Neural progenitor cell (in vitro differentiated cells): Measurements from ENCODE around the gene IL36B.

Experiments
- EZH2 ChIP-seq: fragments of 200-600 bp; sonication (generic); IDR thresholded peaks from 2 replicates; pipeline ENCODE4 v1.6.1; 2017; ENCODE audit warnings: antibody characterized with exemption, mild to moderate bottlenecking, moderate library complexity
- TF ChIP-seq, protein P1 (sequence below): fragments of 200-600 bp; sonication (generic); IDR thresholded peaks from 2 replicates; pipeline ENCODE4 v1.5.1; 2017; ENCODE audit warnings: antibody characterized with exemption, mild to moderate bottlenecking

DNA sequence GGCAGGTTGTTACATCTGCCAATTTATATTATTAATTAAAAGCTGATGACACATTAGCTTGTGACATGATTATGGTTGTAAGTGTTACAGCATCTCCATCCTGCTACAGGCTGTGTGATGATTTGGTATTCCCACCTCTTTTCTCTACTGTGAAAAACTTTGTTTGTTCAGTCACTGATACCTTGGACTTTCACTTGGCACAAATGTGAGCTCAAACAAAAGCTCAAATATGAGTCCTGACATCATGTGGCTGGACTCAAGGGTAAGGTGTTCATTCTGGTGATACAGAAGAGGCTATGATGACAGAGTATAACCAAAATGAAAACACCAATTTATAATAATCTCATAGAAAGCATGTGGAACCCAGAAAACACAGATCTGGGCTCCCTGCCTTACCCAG lies 58.8 kb downstream of the IL36B start:
- TF ChIP-seq, protein P1, sequence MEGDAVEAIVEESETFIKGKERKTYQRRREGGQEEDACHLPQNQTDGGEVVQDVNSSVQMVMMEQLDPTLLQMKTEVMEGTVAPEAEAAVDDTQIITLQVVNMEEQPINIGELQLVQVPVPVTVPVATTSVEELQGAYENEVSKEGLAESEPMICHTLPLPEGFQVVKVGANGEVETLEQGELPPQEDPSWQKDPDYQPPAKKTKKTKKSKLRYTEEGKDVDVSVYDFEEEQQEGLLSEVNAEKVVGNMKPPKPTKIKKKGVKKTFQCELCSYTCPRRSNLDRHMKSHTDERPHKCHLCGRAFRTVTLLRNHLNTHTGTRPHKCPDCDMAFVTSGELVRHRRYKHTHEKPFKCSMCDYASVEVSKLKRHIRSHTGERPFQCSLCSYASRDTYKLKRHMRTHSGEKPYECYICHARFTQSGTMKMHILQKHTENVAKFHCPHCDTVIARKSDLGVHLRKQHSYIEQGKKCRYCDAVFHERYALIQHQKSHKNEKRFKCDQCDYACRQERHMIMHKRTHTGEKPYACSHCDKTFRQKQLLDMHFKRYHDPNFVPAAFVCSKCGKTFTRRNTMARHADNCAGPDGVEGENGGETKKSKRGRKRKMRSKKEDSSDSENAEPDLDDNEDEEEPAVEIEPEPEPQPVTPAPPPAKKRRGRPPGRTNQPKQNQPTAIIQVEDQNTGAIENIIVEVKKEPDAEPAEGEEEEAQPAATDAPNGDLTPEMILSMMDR, result no peak
- TF ChIP-seq EZH2, result no peak
